NT2/D1 (cell line): ENCODE measurements around the gene RALGPS1.

Experiments used
- DNase-seq: peaks from one replicate; pipeline ENCODE4 v3.0.0-alpha.2; 2011; ENCODE audit warnings: low read depth, low spot score
- H3K27me3 ChIP-seq: 2 replicates; pipeline ENCODE4 v1.6.0; 2011; ENCODE audit warnings: mild to moderate bottlenecking; ENCODE audit not compliant: insufficient read length, insufficient read depth
- H3K36me3 ChIP-seq: 2 replicates; pipeline ENCODE4 v1.6.1; 2011; ENCODE audit warnings: mild to moderate bottlenecking, low read length, mixed read lengths; ENCODE audit not compliant: insufficient read depth, insufficient read length
- H3K4me1 ChIP-seq: 2 replicates; pipeline ENCODE4 v1.5.1; 2011; ENCODE audit not compliant: insufficient read depth, insufficient read length
- H3K4me3 ChIP-seq: 2 replicates; pipeline ENCODE4 v1.5.1; 2011; ENCODE audit warnings: low read depth; ENCODE audit not compliant: insufficient read length
- H3K9ac ChIP-seq: 2 replicates; pipeline ENCODE4 v1.6.0; 2011; ENCODE audit warnings: low read depth; ENCODE audit not compliant: insufficient read length
- H3K9me3 ChIP-seq: 2 replicates; pipeline ENCODE4 v1.5.1; 2011; ENCODE audit warnings: mild to moderate bottlenecking, low read length; ENCODE audit not compliant: insufficient read depth
- SUZ12 ChIP-seq: IDR thresholded peaks from 2 replicates; pipeline ENCODE4 v1.6.1; 2011; ENCODE audit not compliant: insufficient read length, insufficient read depth; ENCODE audit errors: extremely low read depth
- YY1 ChIP-seq: IDR thresholded peaks from 2 replicates; pipeline ENCODE4 v1.6.1; 2011; ENCODE audit not compliant: insufficient read length, insufficient read depth
- ZNF274 ChIP-seq: IDR thresholded peaks from 2 replicates; pipeline ENCODE4 v1.6.1; 2011; ENCODE audit warnings: mild to moderate bottlenecking, low read depth, low read length

The RALGPS1 gene

DNA sequence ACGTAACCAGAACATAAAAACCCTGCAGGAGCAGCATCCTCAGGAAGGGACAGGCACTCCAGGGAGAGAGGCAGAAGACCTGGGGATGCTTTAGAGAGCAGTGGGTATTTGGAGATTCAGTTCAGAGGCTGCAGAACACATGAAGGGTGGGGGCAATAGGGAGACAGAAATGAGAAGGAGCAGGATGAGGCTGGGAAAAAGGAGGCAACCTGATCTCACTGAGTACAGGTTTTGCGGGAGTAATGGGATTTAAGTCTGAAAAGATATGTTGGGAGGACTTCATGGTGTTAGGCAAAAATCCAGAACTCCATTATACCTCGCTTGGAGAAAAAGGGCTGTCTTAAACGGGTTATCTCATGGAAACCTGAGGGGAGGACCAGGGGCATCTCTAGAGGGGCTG lies 308.7 kb downstream of the RALGPS1 start:
- no peak for TF ChIP-seq ZNF274
- no peak for TF ChIP-seq SUZ12
- TF ChIP-seq YY1: no peak
- no peak overlapping the region for H3K9ac ChIP-seq
- DNase-seq: no peak
- no peaks in the 10 kb centered on the region for H3K9me3 ChIP-seq
- no peak overlapping the region for H3K4me3 ChIP-seq
- H3K27me3 ChIP-seq: peaks cover 41% of the 10 kb centered on the region
- peaks cover 3% of the 10 kb centered on the region for H3K36me3 ChIP-seq
- peaks cover 9% of the 10 kb centered on the region for H3K4me1 ChIP-seq

DNA sequence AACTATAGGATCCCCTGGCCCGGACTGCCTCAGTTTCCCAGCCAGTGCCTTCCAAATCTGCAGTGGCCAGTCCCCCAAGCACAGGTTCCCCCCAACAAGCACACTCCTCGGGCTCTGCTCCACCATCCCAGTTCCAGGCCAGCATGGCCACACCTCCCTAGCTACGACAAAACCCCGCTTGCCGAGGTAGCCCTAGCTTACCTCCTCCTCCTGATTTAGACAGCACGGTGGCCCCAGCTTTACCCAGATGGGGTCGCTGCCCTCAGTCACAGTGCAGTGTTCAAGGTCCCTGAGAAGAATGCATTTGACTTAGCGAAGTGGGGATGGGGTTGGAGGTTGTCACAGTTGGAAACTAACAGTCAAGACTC lies 309.2 kb downstream of the RALGPS1 start:
- no peak for DNase-seq
- Histone ChIP-seq H3K9me3 (no peaks in the 10 kb centered on the region), H3K4me3 (peak overlapping the region; percentile 55), H3K9ac (no peak overlapping the region), H3K4me1 (peaks cover 9% of the 10 kb centered on the region), H3K36me3 (peaks cover 3% of the 10 kb centered on the region), H3K27me3 (peaks cover 41% of the 10 kb centered on the region)
- TF ChIP-seq ZNF274: no peak

DNA sequence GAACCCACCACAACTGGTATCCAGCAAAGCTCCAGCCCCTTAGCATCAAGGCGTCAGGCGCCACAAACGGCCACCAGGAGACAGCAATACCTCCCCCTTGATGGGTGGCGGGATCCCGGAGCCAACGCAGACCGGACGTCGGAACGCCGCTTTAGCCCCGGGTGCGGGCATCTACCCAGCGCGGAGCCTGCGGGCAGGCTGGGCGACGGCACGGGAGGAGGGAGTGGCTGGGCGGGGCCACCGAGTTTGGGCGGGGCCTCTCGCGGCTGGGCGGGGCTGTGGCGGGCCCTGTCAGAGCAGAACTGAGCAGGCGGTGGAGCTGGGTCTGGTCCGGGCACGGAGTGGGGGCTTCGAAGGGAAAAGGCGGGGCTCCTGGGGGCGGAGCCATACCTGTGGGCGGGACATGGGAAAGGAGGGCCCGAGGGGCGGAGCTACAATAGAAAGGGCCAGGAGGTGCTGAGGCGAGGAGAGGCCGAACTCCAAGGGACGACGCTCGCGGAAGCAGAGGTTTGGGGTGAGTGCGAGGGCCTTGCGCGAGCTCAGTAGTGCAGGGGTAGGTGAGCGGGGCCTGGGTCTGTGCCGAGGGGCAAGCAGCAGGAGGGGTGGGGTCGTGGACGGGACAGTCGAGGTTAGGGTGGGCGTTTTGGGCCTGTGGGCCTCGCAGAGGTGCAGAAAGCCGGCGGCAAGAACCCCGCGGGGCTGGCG lies 309.7 kb downstream of the RALGPS1 start:
- Histone ChIP-seq H3K27me3 (peaks cover 41% of the 10 kb centered on the region), H3K4me3 (peak overlapping the region; percentile 70), H3K9me3 (no peaks in the 10 kb centered on the region), H3K4me1 (peaks cover 9% of the 10 kb centered on the region), H3K36me3 (peaks cover 3% of the 10 kb centered on the region), H3K9ac (peak overlapping the region; percentile 84)
- DNase-seq: peak; percentile 90
- TF ChIP-seq SUZ12: no peak
- TF ChIP-seq ZNF274: no peak

DNA sequence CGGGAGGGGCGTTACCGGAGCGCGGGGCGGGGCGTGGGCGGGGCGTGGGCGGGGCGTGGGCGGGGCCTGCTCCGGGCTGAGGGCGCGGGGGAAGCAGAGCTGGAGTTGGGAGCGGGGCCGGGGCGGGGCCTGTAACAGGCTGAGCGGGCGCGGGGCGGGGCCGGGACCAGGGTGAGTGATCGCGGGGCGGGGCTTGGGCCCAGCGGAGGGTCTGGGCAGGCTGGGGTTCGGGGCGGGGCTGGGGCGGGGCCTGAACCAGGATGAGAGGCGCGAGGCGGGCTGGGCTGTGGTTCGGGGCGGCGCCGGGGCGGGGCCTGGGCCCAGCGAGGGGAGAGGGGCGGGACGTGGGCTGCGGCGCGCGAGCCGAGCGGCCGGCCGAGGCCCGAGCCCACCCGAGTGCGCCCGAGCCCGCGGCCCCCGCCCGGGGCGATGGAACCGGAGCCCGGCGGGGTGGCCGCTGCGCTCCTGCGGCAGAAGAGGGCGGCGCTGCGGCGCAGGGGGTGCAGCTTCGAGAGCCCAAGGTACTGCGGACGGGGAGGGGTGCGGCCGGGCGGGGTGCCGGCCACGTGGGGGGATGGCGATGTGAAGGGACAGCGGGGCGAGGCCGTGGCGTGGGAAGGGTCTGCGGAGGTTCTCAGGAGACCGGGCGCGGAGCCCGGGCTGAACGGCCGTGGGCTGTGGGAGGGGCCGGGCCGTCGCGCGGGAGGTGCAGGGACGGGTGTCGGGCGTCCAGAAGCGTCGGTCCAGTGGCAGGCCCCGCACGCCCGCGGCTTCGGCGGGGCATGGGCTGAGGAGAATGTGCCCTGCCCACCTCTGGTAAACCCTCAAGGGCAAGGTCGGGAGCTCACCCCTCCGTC lies 310.5 kb downstream of the RALGPS1 start:
- Histone ChIP-seq H3K9ac (peak overlapping the region; percentile 79), H3K4me3 (peak overlapping the region; percentile 73), H3K9me3 (no peaks in the 10 kb centered on the region), H3K4me1 (peaks cover 9% of the 10 kb centered on the region), H3K36me3 (peaks cover 3% of the 10 kb centered on the region), H3K27me3 (peaks cover 41% of the 10 kb centered on the region)
- TF ChIP-seq YY1 (no peak), SUZ12 (no peak), ZNF274 (no peak)
- no peak for DNase-seq

DNA sequence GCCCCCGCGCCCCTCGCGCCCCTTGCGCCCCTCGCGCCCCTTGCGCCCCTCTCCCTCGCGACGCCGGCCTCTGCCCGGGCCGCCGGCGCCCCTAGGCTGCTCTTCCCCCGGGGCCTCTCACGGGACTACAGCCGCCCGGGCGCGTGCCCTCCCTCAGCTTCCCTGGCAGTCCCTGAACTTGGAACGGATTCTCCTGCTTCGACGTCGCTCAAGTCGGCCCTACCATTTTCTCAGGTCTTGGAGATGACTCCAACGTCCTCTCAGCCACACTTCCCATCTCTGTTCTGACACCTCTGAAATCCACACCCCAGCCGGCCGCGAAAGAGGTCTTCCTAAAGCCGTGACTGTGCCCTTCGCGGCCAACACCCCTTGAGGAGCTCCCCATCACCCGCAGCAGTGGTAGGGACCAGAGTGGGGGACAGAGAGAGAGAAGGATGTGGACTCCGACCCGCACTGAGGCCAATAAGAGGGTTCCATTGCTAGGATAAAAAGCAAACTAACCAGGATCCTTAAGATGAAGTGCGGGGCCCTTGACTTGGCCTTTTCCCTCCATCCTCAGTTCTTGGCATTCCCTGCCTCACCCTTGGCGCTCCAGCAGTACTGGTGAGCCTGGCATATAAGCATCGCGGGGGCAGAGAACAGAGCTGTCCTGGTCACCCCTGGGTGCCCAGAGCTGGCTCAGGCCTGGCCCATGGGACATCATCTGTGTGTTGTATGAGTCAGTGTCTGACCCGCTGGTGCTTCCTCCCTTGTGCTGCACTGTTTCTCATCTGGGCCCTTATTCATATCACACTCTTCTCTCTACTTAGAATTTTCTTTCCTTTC lies 311.4 kb downstream of the RALGPS1 start:
- TF ChIP-seq SUZ12 (peak; percentile 57), YY1 (no peak)
- H3K4me3 ChIP-seq: peak overlapping the region; percentile 73
- peaks cover 9% of the 10 kb centered on the region for H3K4me1 ChIP-seq
- H3K27me3 ChIP-seq: peaks cover 39% of the 10 kb centered on the region
- H3K9me3 ChIP-seq: no peaks in the 10 kb centered on the region
- H3K9ac ChIP-seq: peak overlapping the region; percentile 51
- H3K36me3 ChIP-seq: peaks cover 3% of the 10 kb centered on the region
- DNase-seq: no peak

DNA sequence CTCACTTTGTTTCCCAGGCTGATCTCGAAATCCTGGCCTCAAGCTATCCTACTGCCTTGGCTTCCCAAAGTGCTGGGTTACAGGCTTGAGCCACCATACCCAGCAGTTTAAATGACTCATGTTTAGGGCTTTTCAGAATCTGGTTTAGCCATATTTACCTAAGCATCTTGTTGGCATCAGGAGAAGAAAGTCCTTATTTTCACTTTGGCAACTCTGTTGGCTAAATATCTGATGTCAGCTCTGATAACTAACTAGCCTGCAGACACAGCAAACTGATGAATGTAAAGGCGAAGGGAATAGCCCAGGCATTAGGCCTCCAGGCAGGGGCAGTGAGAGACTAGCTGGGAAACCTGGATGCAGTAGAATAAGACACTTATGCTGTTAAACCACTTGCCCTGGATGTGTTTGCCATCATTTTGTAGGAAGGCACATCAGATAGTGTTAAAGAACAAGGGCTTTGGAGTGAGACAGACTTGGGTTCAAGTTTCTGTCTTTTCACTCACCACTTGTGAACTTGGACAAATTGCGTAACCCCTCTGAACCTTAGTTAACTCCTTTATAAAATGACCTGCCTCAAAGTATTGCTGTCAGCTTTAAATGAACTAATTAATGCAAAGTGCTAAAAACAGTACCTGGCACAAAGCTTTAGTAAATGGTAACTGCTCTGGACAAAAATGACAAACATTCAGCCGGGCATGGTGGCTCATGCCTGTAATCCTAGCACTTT lies 315.3 kb downstream of the RALGPS1 start:
- Histone ChIP-seq H3K4me1 (peaks cover 5% of the 10 kb centered on the region), H3K9ac (no peak overlapping the region), H3K9me3 (no peaks in the 10 kb centered on the region), H3K4me3 (no peak overlapping the region), H3K27me3 (peaks cover 20% of the 10 kb centered on the region), H3K36me3 (peaks cover 8% of the 10 kb centered on the region)
- DNase-seq: no peak
- TF ChIP-seq YY1 (no peak), SUZ12 (no peak), ZNF274 (no peak)
